ENCODE data around the gene ABI3BP.

- TF ChIP-seq GATA3 (IDR thresholded peaks at IDR 0.05; ENCODE audit: low read depth, low read length), result no peak
- no peak for TF ChIP-seq GATA2 (IDR thresholded peaks at IDR 0.05; ENCODE audit: low read depth, low read length)
Observed at GRCh38 chr3:100708989-100709841, 284.0 kb downstream of the ABI3BP start, which contains the start of gene TFG.

Measured in SH-SY5Y (cell line).